Cardiac fibroblast (primary cell): Measurements from ENCODE around the gene TEX9.
A peak's percentile ranks its signal among the peaks of the same experiment; 100 is the strongest.

ENCODE experiments used
- DNase-seq, 2 donors: peaks; one replicate each; pipeline versions ENCODE4 v3.0.0 to v3.0.0-alpha.2; 2010; ENCODE audit warnings: low read depth in 2 of 2
- H3K4me3 ChIP-seq, 2 donors: replicated peaks in 1 of 2; 1 replicate in 1 of 2; 2 replicates in 1 of 2; pipeline ENCODE4 v1.5.1; 2011; ENCODE audit warnings: low read depth in 2 of 2, low read length in 2 of 2, mild to moderate bottlenecking in 2 of 2, moderate library complexity in 1 of 2
- TF ChIP-seq, protein P1 (sequence below): IDR thresholded peaks from one replicate; pipeline ENCODE4 v1.5.1; 2011; ENCODE audit warnings: low read depth, mild to moderate bottlenecking, low read length, inconsistent platforms

Gene TEX9

GRCh38 chr15:56464893-56465520 lies 99.8 kb downstream of the TEX9 start, which contains the start of gene MNS1:
TSS of gene MNS1 (minus strand) at chr15:56465137. CDS start at chr15:56464972, 165 bp downstream.
- peak within 1 kb of the TSS; percentile 61 to 63 for H3K4me3 ChIP-seq
- TF ChIP-seq, protein P1, sequence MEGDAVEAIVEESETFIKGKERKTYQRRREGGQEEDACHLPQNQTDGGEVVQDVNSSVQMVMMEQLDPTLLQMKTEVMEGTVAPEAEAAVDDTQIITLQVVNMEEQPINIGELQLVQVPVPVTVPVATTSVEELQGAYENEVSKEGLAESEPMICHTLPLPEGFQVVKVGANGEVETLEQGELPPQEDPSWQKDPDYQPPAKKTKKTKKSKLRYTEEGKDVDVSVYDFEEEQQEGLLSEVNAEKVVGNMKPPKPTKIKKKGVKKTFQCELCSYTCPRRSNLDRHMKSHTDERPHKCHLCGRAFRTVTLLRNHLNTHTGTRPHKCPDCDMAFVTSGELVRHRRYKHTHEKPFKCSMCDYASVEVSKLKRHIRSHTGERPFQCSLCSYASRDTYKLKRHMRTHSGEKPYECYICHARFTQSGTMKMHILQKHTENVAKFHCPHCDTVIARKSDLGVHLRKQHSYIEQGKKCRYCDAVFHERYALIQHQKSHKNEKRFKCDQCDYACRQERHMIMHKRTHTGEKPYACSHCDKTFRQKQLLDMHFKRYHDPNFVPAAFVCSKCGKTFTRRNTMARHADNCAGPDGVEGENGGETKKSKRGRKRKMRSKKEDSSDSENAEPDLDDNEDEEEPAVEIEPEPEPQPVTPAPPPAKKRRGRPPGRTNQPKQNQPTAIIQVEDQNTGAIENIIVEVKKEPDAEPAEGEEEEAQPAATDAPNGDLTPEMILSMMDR = no peak
- DNase-seq = peak; percentile 96 to 98

- no peak for DNase-seq
- H3K4me3 ChIP-seq = no peak overlapping the region
- TF ChIP-seq, protein P1 = no peak
Measured at GRCh38 chr15:56467616-56468015, 102.4 kb downstream of the TEX9 start.

DNA sequence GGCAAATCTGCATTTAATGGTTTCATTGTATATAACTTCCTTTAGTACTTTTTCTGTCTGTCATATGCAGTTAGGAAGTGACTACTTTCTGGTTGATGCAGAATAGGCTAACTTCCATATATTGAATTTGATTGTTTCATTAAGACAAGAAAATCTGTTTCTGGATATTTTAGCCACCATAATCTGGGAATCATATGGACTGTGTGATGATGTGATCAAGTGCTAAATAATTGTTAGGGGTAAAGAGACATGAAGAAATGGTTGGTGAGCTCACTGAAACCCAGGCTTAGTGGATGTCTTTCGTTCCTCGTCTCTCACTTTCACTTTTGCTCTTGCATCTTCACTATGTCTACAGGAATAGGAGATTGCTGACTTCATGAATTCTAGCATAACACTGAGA lies 103.2 kb downstream of the TEX9 start:
- TF ChIP-seq, protein P1 = no peak
- DNase-seq = peak in 1 of 2 donors; percentile 39
- peak overlapping the region in 1 of 2 donors; percentile 21 for H3K4me3 ChIP-seq

DNA sequence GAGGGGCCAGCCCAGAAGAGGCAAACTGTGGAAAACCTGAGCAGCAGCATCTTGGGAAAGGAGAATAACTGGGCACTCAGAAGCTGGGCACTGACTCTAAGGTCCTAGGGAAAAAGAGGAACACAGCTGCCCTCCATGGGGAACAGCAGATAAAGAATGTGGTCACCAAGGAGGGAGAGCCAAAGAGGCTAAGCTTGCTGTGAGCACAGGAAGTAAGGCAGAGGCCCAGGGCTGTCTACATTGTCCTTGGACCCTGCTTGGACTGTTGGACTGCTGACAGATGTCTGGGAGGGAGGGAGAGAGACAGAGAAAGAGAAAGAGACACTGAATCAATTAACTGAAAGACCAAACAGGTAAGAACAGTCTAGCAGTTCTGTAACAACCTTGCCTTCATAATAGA lies 104.3 kb downstream of the TEX9 start:
- TF ChIP-seq, protein P1 = no peak
- H3K4me3 ChIP-seq = no peak overlapping the region
- DNase-seq = no peak

GRCh38 chr15:56471440-56472069 lies 106.3 kb downstream of the TEX9 start:
- TF ChIP-seq, protein P1 = no peak
- no peak overlapping the region for H3K4me3 ChIP-seq
- DNase-seq = no peak

DNA sequence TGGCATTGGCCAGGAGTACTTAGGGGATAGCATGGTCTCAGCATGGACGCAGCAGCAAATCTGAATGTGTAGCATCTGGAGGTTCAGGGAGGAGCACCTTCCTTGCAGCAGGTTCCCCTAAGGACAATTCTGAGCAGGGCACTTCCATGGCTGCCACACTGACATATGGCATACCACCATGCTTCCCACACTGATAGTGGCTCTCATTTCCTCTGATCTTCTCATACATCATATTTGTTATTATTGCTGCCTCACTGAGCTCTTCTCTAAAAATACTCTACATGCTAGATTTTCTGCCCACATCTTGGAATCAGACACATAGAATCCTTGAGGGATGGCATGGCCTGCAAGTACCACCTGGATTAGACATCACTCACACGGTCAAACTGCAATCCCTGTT lies 107.1 kb downstream of the TEX9 start:
- TF ChIP-seq, protein P1 = no peak
- no peak for DNase-seq
- H3K4me3 ChIP-seq = no peak overlapping the region
